Upper lobe of left lung (tissue), 6 donors: Measurements from ENCODE around the gene IKZF5. TPM values are rescaled to one million over a fixed set of nuclear protein-coding genes. Genes with fewer than 3 reads are reported as not detected.

Source experiments
- ATAC-seq, 2 donors: fragments of 200-7000 bp; cut with Tn5 transposase; one replicate each; pipeline ENCODE4 v1.9.1; 2022; ENCODE audit warnings: mild to moderate bottlenecking in 2 of 2, moderate library complexity in 2 of 2; ENCODE audit not compliant: low FRiP score in 2 of 2
- DNase-seq, 2 donors: peaks; one replicate each; pipeline ENCODE4 v3.0.0-alpha.2; 2019 to 2020
- H3K27ac ChIP-seq, 4 donors: fragments of 200-600 bp; sonication (generic); one replicate each; pipeline ENCODE4 v1.5.1; 2016 to 2019
- H3K27me3 ChIP-seq, 4 donors: fragments of 200-600 bp; sonication (generic); one replicate each; pipeline ENCODE4 v1.5.1; 2017 to 2019
- H3K36me3 ChIP-seq, 4 donors: fragments of 200-600 bp; sonication (generic); one replicate each; pipeline ENCODE4 v1.5.1; 2016 to 2019
- H3K4me1 ChIP-seq, 4 donors: fragments of 200-600 bp; sonication (generic); one replicate each; pipeline ENCODE4 v1.5.1; 2018 to 2019
- H3K4me3 ChIP-seq, 4 donors: fragments of 200-600 bp; sonication (generic); one replicate each; pipeline ENCODE4 v1.5.1; 2017 to 2019; ENCODE audit warnings: mild to moderate bottlenecking in 2 of 4, moderate library complexity in 1 of 4
- H3K9me3 ChIP-seq, 4 donors: fragments of 200-600 bp; sonication (generic); one replicate each; pipeline ENCODE4 v1.5.1; 2018 to 2019
- CTCF ChIP-seq, 6 experiments: fragments of 450-650 bp in 4 of 6; fragments of 200-600 bp in 2 of 6; sonication (generic) in 2 of 6; IDR thresholded peaks; one replicate each; pipeline ENCODE4 v1.5.1; 2016 to 2019; ENCODE audit warnings: antibody characterized with exemption in 6 of 6
- EP300 ChIP-seq, 4 donors: sonication (generic); formaldehyde crosslinking; IDR thresholded peaks; one replicate each; pipeline ENCODE4 v1.5.1; 2017; ENCODE audit warnings: antibody characterized with exemption in 4 of 4, control low read depth in 2 of 4
- POLR2A ChIP-seq, 4 donors: fragments of 450-650 bp; IDR thresholded peaks; one replicate each; pipeline ENCODE4 v1.5.1; 2016 to 2017; ENCODE audit warnings: antibody characterized with exemption in 4 of 4, mild to moderate bottlenecking in 2 of 4
- POLR2AphosphoS5 ChIP-seq, 2 donors: sonication (generic); formaldehyde crosslinking; IDR thresholded peaks; one replicate each; pipeline ENCODE4 v1.5.1; 2017; ENCODE audit warnings: antibody characterized with exemption in 2 of 2
- WGBS, 2 donors: methylation state at CpG; one replicate each; pipeline ENCODE4 v1.1.5; 2017 to 2018; 5-methylcytosine and 5-hydroxymethylcytosine counted together
- total RNA-seq, 6 donors: library from RNA; depleted of rRNA in 4 of 6; stranded (reverse); fragments of >200 nt in 4 of 6; gene quantifications; one replicate each; pipeline versions ENCODE4 v1.1.0 to v1.2.1, GENCODE V29; 2016 to 2021
- donor health status: DM: no; HTN: no; CAD: no; lungs with moderate emphysema.
- donor health status: DM: no; HTN: yes; CAD: no; lungs with severe emphysema.

The IKZF5 gene
- total RNA-seq, 6 donors from 2014 or later, result 4.9 to 19.4 (median 15.0) TPM

GRCh38 chr10:123017421-123018165 lies 9.0 kb upstream of the IKZF5 start:
- no peak overlapping the region for H3K4me3 ChIP-seq
- no peaks in the 10 kb centered on the region for H3K36me3 ChIP-seq
- no peak for ATAC-seq
- H3K9me3 ChIP-seq, result no peaks in the 10 kb centered on the region
- H3K27me3 ChIP-seq, result no peaks in the 10 kb centered on the region
- 77 to 78% methylated on average over 9 of the region's 9 CpGs for WGBS, 2 donors
- no peak for DNase-seq
- TF ChIP-seq EP300 (IDR thresholded peaks at IDR 0.05), result no peak
- TF ChIP-seq POLR2A (IDR thresholded peaks at IDR 0.05), result no peak
- TF ChIP-seq POLR2AphosphoS5 (IDR thresholded peaks at IDR 0.05), result no peak
- TF ChIP-seq CTCF (IDR thresholded peaks at IDR 0.05), result no peak
- peaks cover 0 to 5% (median 2%) of the 10 kb centered on the region in 4 donors for H3K4me1 ChIP-seq
- H3K27ac ChIP-seq, result no peak overlapping the region

GRCh38 chr10:123016228-123016627 lies 7.6 kb upstream of the IKZF5 start:
- DNase-seq, result peak in 1 of 2 donors; percentile 51
- no peak overlapping the region for H3K4me3 ChIP-seq
- H3K36me3 ChIP-seq, result no peaks in the 10 kb centered on the region
- H3K27ac ChIP-seq, result no peak overlapping the region
- ATAC-seq, result no peak
- no peaks in the 10 kb centered on the region for H3K9me3 ChIP-seq
- WGBS, 2 donors, result 79 to 93% methylated on average over 4 of the region's 4 CpGs
- TF ChIP-seq POLR2A (IDR thresholded peaks at IDR 0.05) (no peak), CTCF (IDR thresholded peaks at IDR 0.05) (no peak)
- H3K27me3 ChIP-seq, result no peaks in the 10 kb centered on the region
- peaks cover 0 to 14% (median 4%) of the 10 kb centered on the region in 4 donors for H3K4me1 ChIP-seq

GRCh38 chr10:123014772-123015171 lies 6.2 kb upstream of the IKZF5 start:
- Histone ChIP-seq H3K9me3 (no peaks in the 10 kb centered on the region), H3K4me1 (peaks cover 3 to 16% (median 13%) of the 10 kb centered on the region in 4 donors), H3K27ac (no peak overlapping the region), H3K27me3 (no peaks in the 10 kb centered on the region), H3K4me3 (no peak overlapping the region), H3K36me3 (no peaks in the 10 kb centered on the region)
- no peak for DNase-seq
- ATAC-seq, result no peak
- TF ChIP-seq CTCF (IDR thresholded peaks at IDR 0.05) (no peak), EP300 (IDR thresholded peaks at IDR 0.05) (no peak), POLR2A (IDR thresholded peaks at IDR 0.05) (no peak), POLR2AphosphoS5 (IDR thresholded peaks at IDR 0.05) (no peak)
- 97 to 99% methylated on average over 2 of the region's 2 CpGs for WGBS, 2 donors

GRCh38 chr10:123013456-123014419 lies 5.1 kb upstream of the IKZF5 start:
- TF ChIP-seq POLR2A (IDR thresholded peaks at IDR 0.05) (no peak), CTCF (IDR thresholded peaks at IDR 0.05) (no peak), EP300 (IDR thresholded peaks at IDR 0.05) (no peak), POLR2AphosphoS5 (IDR thresholded peaks at IDR 0.05) (no peak)
- Histone ChIP-seq H3K27ac (peak overlapping the region in 1 of 4 donors; percentile 40), H3K36me3 (no peaks in the 10 kb centered on the region), H3K4me1 (peaks cover 6 to 24% (median 16%) of the 10 kb centered on the region in 4 donors), H3K27me3 (no peaks in the 10 kb centered on the region), H3K4me3 (no peak overlapping the region), H3K9me3 (no peaks in the 10 kb centered on the region)
- no peak for ATAC-seq
- WGBS, 2 donors, result 94 to 100% methylated on average over 2 to 43 of the region's 43 CpGs
- peak in 1 of 2 donors; percentile 82 for DNase-seq
